Aorta (tissue), 5 donors: ENCODE measurements around the gene LONP1. TPM values are rescaled to one million over a fixed set of nuclear protein-coding genes. Genes with fewer than 3 reads are reported as not detected.

ENCODE experiments used
- ATAC-seq: fragments of 200-7000 bp; cut with Tn5 transposase; one replicate; pipeline ENCODE4 v1.9.1; 2022; ENCODE audit warnings: moderate library complexity; ENCODE audit not compliant: low FRiP score
- DNase-seq, 2 donors: peaks; one replicate each; pipeline ENCODE4 v3.0.0-alpha.2; 2020
- H3K27ac ChIP-seq, 2 donors: one replicate each; pipeline ENCODE4 v1.5.1; 2013; ENCODE audit warnings: low read length in 2 of 2, mild to moderate bottlenecking in 2 of 2, moderate library complexity in 2 of 2, control low read depth in 1 of 2, inconsistent platforms in 1 of 2, low read depth in 1 of 2
- H3K27me3 ChIP-seq, 2 donors: one replicate each; pipeline ENCODE4 v1.6.1; 2013; ENCODE audit warnings: control low read depth in 1 of 2, low read length in 1 of 2, mild to moderate bottlenecking in 1 of 2, moderate library complexity in 1 of 2; ENCODE audit not compliant: insufficient read depth in 2 of 2, control insufficient read depth in 1 of 2
- H3K36me3 ChIP-seq, 2 donors: one replicate each; pipeline ENCODE4 v1.6.1; 2013; ENCODE audit warnings: control low read depth in 1 of 2, low read length in 1 of 2, mild to moderate bottlenecking in 1 of 2; ENCODE audit not compliant: insufficient read depth in 2 of 2, control insufficient read depth in 1 of 2
- H3K4me1 ChIP-seq, 2 donors: one replicate each; pipeline ENCODE4 v1.6.1; 2013; ENCODE audit warnings: low read length in 2 of 2, control low read depth in 1 of 2, mild to moderate bottlenecking in 1 of 2, moderate library complexity in 1 of 2; ENCODE audit not compliant: insufficient read depth in 2 of 2, control insufficient read depth in 1 of 2
- H3K4me3 ChIP-seq, 2 donors: one replicate each; pipeline ENCODE4 v1.5.1; 2013; ENCODE audit warnings: low read length in 2 of 2, control low read depth in 1 of 2, mild to moderate bottlenecking in 1 of 2
- H3K9me3 ChIP-seq: one replicate; pipeline ENCODE4 v1.6.1; 2013; ENCODE audit warnings: mild to moderate bottlenecking, low read length; ENCODE audit not compliant: control insufficient read depth
- WGBS, 2 donors: extraction: QIAGEN DNeasy Blood & Tissue Kit; methylation state at CpG; one replicate each; pipeline ENCODE4 v1.1.7; 2013; 5-methylcytosine and 5-hydroxymethylcytosine counted together
- intact Hi-C, 2 donors: fragments of 100-400 bp; cut with DNase I; formaldehyde crosslinking; loops; one replicate each; pipeline versions ENCODE4 v1.14.2 to v1.15.0; 2022
- polyA plus RNA-seq, 2 donors: library from polyadenylated mRNA; stranded (reverse); fragments of 200-250 nt; gene quantifications; one replicate each; pipeline ENCODE4 v1.2.3, GENCODE V29; 2013
- total RNA-seq, 2 donors: library from RNA; stranded (reverse); fragmentation: NEBNext Ultra II Directional; extraction: Animal tissue kit (Norgen Biotek cat#: 25700); gene quantifications; one replicate each; pipeline ENCODE4 v1.2.1, GENCODE V29; 2021
- donor health status: healthy with polysubstance abuse.
- donor health status: Bipolar disorder and iron deficiency.
- donor health status: DM: no; HTN: no; CAD: no.
- donor health status: DM: no; HTN: no; CAD: no.
- donor health status: DM: yes; HTN: yes; CAD: no.

LONP1 gene
- total and polyA plus RNA-seq, 4 donors = 20.4 to 64.6 (median 43.3) TPM

DNA sequence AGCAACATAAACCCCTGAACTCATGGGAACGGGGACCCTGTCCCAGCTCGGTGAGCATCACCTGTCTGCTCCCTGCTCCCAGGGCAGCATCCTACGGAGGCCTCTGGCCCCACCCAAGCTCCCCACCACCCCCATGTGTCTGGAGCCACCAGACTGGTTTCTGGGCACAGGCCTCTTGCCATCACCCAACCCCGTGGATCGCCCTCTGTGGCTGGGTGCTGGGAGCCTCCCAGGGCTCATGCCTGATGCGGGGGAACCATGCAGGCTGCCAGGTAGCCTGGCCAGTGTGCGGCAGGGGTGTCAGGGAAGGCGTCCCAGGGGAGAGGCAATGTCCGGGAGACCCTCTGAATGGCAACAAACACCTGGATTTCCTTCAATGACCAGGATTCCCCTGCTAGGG, 42.4 kb downstream of the LONP1 start:
- ATAC-seq = no peak
- Histone ChIP-seq H3K4me3 (no peak overlapping the region), H3K36me3 (no peaks in the 10 kb centered on the region), H3K9me3 (no peaks in the 10 kb centered on the region), H3K27me3 (no peaks in the 10 kb centered on the region), H3K27ac (no peak overlapping the region), H3K4me1 (no peaks in the 10 kb centered on the region)
- intact Hi-C loops = no loop called here
- no peak for DNase-seq
- WGBS, 2 donors = 86 to 87% methylated on average over 9 of the region's 9 CpGs

DNA sequence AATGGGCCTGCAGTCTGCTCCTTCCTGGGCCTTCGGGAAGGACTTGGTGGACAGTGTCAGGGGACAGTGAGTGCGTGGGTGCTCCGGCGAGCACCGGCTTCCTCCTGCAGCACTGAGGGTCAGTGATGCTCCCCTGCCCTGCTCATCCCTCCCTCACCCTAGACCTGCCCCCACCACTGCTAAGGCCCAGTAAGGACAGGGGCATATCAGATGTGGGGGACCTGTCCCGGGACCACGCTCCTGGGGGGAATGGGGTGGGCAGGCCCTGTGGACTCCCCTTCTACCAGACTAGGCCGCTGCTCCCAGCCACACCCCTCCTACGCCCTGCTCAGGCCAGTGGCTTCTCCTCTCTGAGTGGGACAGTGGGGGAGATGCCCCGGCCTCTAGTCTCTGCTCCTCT, 42.8 kb downstream of the LONP1 start:
- Histone ChIP-seq H3K36me3 (no peaks in the 10 kb centered on the region), H3K9me3 (no peaks in the 10 kb centered on the region), H3K4me1 (no peaks in the 10 kb centered on the region), H3K27me3 (no peaks in the 10 kb centered on the region), H3K27ac (no peak overlapping the region), H3K4me3 (no peak overlapping the region)
- ATAC-seq (no peak), DNase-seq (no peak)
- WGBS, 2 donors = 89 to 94% methylated on average over 10 of the region's 10 CpGs
- intact Hi-C loops = no loop called here

DNA sequence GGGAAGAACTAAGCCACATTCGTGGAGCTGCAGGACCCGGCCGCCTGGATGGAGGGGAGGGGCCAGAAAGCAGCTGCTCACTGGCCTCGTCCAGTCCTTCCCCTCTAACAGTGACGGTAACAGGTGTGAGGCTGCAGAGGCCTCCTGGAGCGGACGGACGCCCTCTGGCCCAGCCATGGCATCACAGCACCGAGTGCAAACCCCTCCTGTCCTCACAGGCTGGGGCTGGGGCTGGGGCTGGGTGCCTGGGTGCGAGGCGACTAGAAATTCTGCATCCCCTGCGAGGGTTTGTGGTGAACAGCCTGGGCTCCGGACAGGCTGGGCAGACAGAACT, 43.2 kb downstream of the LONP1 start:
- no peak for ATAC-seq
- H3K4me3 ChIP-seq = no peak overlapping the region
- H3K27ac ChIP-seq = no peak overlapping the region
- no peaks in the 10 kb centered on the region for H3K4me1 ChIP-seq
- WGBS, 2 donors = 74 to 77% methylated on average over 13 of the region's 13 CpGs
- DNase-seq = no peak
- H3K27me3 ChIP-seq = no peaks in the 10 kb centered on the region
- intact Hi-C loops = no loop called here
- no peaks in the 10 kb centered on the region for H3K36me3 ChIP-seq
- no peaks in the 10 kb centered on the region for H3K9me3 ChIP-seq

- H3K27me3 ChIP-seq = no peaks in the 10 kb centered on the region
- no peak overlapping the region for H3K4me3 ChIP-seq
- H3K36me3 ChIP-seq = no peaks in the 10 kb centered on the region
- intact Hi-C loops = no loop called here
- DNase-seq = no peak
- no peaks in the 10 kb centered on the region for H3K9me3 ChIP-seq
- H3K27ac ChIP-seq = no peak overlapping the region
- no peak for ATAC-seq
- WGBS, 2 donors = 76 to 83% methylated on average over 15 to 17 of the region's 17 CpGs
- H3K4me1 ChIP-seq = no peaks in the 10 kb centered on the region
Observed at GRCh38 chr19:5676105-5676771, 43.7 kb downstream of the LONP1 start.

- intact Hi-C loops = no loop called here
- Histone ChIP-seq H3K27ac (no peak overlapping the region), H3K4me1 (no peaks in the 10 kb centered on the region), H3K27me3 (no peaks in the 10 kb centered on the region), H3K4me3 (no peak overlapping the region), H3K36me3 (no peaks in the 10 kb centered on the region), H3K9me3 (no peaks in the 10 kb centered on the region)
- WGBS, 2 donors = 83 to 89% methylated on average over 5 of the region's 5 CpGs
- DNase-seq = no peak
- ATAC-seq = no peak
Observed at GRCh38 chr19:5674714-5675113, 45.2 kb downstream of the LONP1 start.

- Histone ChIP-seq H3K4me3 (no peak overlapping the region), H3K36me3 (peaks cover 0 to 3% of the 10 kb centered on the region in 2 donors), H3K27ac (no peak overlapping the region), H3K27me3 (no peaks in the 10 kb centered on the region), H3K4me1 (no peaks in the 10 kb centered on the region), H3K9me3 (no peaks in the 10 kb centered on the region)
- no peak for ATAC-seq
- DNase-seq = no peak
- WGBS, 2 donors = 100% methylated on average over 1 of the region's 1 CpG
- intact Hi-C loops = no loop called here
Observed at GRCh38 chr19:5673752-5674151, 46.2 kb downstream of the LONP1 start.

DNA sequence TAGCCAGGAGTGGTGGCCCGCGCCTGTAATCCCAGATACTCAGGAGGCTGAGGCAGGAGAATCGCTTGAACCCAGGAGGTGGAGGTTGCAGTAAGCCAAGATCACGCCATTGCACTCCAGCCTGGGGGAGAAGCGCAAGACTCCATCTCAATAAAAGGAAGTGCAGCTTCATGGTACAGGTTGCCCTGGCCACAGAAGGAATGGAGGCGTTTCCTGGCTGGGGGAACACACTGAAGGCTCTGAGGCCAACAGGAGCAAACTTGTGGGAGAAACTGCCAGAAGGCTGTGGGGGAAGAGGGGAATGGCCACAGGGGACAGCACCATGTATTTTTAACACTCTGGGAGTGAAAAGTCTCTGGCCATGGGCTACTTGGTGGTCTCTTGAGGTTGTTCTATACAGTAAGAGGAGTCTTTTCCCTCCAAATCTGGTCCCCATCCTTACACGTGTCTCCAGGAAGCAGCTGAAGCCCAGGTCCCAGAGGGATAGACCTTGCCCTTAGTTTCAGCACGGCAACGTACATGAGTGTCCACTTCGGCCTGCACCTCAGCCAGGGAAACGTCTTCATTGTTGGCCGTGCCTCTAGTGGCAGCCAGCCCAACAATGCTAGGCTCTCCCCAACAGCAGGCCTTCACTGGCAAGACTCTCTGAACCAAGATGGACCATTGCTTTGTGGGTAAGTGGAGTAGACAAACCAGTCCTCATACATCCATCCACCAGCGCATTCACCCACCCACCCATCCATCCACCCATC, 47.1 kb downstream of the LONP1 start:
- Histone ChIP-seq H3K27me3 (no peaks in the 10 kb centered on the region), H3K4me3 (no peak overlapping the region), H3K27ac (no peak overlapping the region), H3K4me1 (no peaks in the 10 kb centered on the region), H3K9me3 (no peaks in the 10 kb centered on the region), H3K36me3 (peaks cover 0 to 3% of the 10 kb centered on the region in 2 donors)
- intact Hi-C loops = no loop called here
- 80 to 83% methylated on average over 13 of the region's 13 CpGs for WGBS, 2 donors
- ATAC-seq (no peak), DNase-seq (no peak)

DNA sequence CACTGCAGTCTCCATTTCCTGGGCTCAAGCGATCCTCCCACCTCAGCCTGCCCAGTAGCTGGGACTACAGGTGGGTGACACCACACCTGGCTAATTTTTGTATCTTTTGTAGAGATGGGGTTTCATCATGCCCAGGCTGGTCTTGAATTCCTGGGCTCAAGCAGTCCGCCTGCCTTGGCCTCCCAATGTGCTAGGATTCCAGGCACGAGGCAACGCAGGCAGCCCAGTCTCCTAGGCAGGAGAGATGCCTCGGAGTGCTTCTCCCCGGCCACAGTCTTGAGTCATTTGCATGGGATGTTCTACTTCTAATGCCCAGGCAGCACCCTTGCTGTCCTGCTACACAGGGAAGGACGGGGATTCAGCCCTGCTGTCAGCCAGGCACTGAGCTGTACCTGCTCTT, 48.3 kb downstream of the LONP1 start:
- no peak for ATAC-seq

GRCh38 chr19:5669212-5669611, 50.7 kb downstream of the LONP1 start:
- DNase-seq (peak in 1 of 2 donors; percentile 24), ATAC-seq (no peak)
- intact Hi-C loops = no loop called here
- H3K36me3 ChIP-seq = peaks cover 4 to 10% of the 10 kb centered on the region in 2 donors
- H3K9me3 ChIP-seq = no peaks in the 10 kb centered on the region
- H3K4me1 ChIP-seq = no peaks in the 10 kb centered on the region
- WGBS, 2 donors = 80 to 83% methylated on average over 11 of the region's 11 CpGs
- no peak overlapping the region for H3K4me3 ChIP-seq
- no peaks in the 10 kb centered on the region for H3K27me3 ChIP-seq
- H3K27ac ChIP-seq = no peak overlapping the region

More for the DNA sequence above, 48.3 kb downstream of the LONP1 start:
- intact Hi-C loops = no loop called here
- Histone ChIP-seq H3K27me3 (no peaks in the 10 kb centered on the region), H3K4me3 (no peak overlapping the region), H3K36me3 (peaks cover 0 to 8% of the 10 kb centered on the region in 2 donors), H3K27ac (no peak overlapping the region), H3K9me3 (no peaks in the 10 kb centered on the region), H3K4me1 (no peaks in the 10 kb centered on the region)
- no peak for DNase-seq
- 89 to 92% methylated on average over 7 of the region's 7 CpGs for WGBS, 2 donors
